H1 (cell line): Measurements from ENCODE around the gene EVA1B. TPM values are rescaled to one million over a fixed set of nuclear protein-coding genes. Genes with fewer than 3 reads are reported as not detected.

Source experiments
- BCL11A ChIP-seq, 2 experiments: IDR thresholded peaks; one replicate each; pipeline ENCODE4 v1.6.1; 2011; ENCODE audit warnings: low read depth in 2 of 2, low read length in 2 of 2, mild to moderate bottlenecking in 2 of 2
- CBX8 ChIP-seq: fragments of 300-800, 300-1000 bp; sonication (generic); IDR thresholded peaks from 2 replicates; pipeline ENCODE4 v1.7.1; 2016; ENCODE audit warnings: low read depth, low read length, borderline replicate concordance
- FOSL1 ChIP-seq: IDR thresholded peaks from 2 replicates; pipeline ENCODE4 v1.6.1; 2011; ENCODE audit warnings: mild to moderate bottlenecking, low read depth, low read length, moderate library complexity; ENCODE audit not compliant: insufficient read depth
- MAFK ChIP-seq: IDR thresholded peaks from 2 replicates; pipeline ENCODE4 v1.6.1; 2012; ENCODE audit warnings: low read depth, mild to moderate bottlenecking, improper control_type of control experiment, low read length
- SUZ12 ChIP-seq: fragments of 200-600 bp; sonication (generic); IDR thresholded peaks from 2 replicates; pipeline ENCODE4 v1.6.1; 2012; ENCODE audit warnings: mild to moderate bottlenecking, inconsistent platforms, low read length, moderate library complexity, mixed read lengths
- polyA plus RNA-seq, 7 experiments: library from polyadenylated mRNA; depleted of rRNA in 3 of 7; stranded (reverse) in 5 of 7; unstranded in 2 of 7; fragments of >200 nt in 5 of 7; fragments of 200-250 nt in 2 of 7; gene quantifications; 1 replicate in 5 of 7; 2 replicates in 1 of 7; 4 replicates in 1 of 7; pipeline versions ENCODE4 v1.2.1 to v1.2.3, GENCODE V29; 2011 to 2013; ENCODE audit warnings: missing spikeins in 2 of 7, mixed read lengths in 2 of 7
- total RNA-seq: library from RNA; stranded (reverse); fragmentation: NEBNext Ultra II Directional; extraction: Animal tissue kit (Norgen Biotek cat#: 25700); gene quantifications from 2 replicates; pipeline ENCODE4 v1.2.1, GENCODE V29; 2021

EVA1B gene
- total and polyA plus RNA-seq, 2 of the 8 experiments (the other 6 are each of a cell fraction or from before 2014, with no cell fraction given) = 10.0 to 19.9 TPM

DNA sequence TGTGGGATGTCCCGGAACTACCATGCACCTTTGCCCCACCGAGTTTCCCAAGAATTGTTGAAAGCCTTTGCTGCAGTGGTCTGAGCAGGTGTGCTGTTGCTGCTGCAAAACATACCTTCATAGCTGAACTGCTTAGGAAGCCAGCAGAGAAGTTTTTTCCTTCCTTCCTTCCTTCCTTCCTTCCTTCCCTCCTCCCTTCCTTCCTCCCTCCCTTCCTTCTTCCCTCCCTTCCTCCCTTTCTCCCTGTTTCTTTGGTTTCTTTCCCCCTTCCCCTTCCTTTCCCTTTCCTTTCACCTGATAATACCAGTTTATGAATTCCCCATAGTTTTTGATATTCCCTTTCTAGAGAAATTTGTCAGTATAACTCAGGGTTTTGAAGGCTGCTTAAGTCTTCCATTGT lies 28.1 kb downstream of the EVA1B start (continued):
- TF ChIP-seq SUZ12 = no peak
- no peak for TF ChIP-seq FOSL1
- TF ChIP-seq BCL11A (IDR thresholded peaks at IDR 0.05; ENCODE audit: low read depth in 2 of 2, low read length in 2 of 2) = no peak
- no peak for TF ChIP-seq CBX8
- no peak for TF ChIP-seq MAFK
